Left hindlimb (tissue), 1 donor: ENCODE data around the gene CPN2.

ENCODE experiments used
- DNase-seq: peaks from one replicate; pipeline ENCODE4 v3.0.0-alpha.2; 2018

The CPN2 gene

GRCh38 chr3:194326192-194326967 is 24.7 kb downstream of the CPN2 start:
- no peak for DNase-seq

GRCh38 chr3:194325424-194326153 is 25.5 kb downstream of the CPN2 start:
- DNase-seq = no peak

- no peak for DNase-seq
Observed at GRCh38 chr3:194324823-194325327, 26.3 kb downstream of the CPN2 start.

GRCh38 chr3:194323785-194324735 is 27.1 kb downstream of the CPN2 start:
- DNase-seq = peak; percentile 72

GRCh38 chr3:194322678-194323211 is 28.4 kb downstream of the CPN2 start:
- DNase-seq = no peak

- DNase-seq = no peak
Observed at GRCh38 chr3:194321693-194322640, 29.2 kb downstream of the CPN2 start.

- DNase-seq = no peak
Observed at GRCh38 chr3:194320744-194321243, 30.3 kb downstream of the CPN2 start.

- no peak for DNase-seq
Observed at GRCh38 chr3:194320100-194320499, 31.0 kb downstream of the CPN2 start.

- DNase-seq = no peak
Observed at GRCh38 chr3:194318511-194319161, 32.5 kb downstream of the CPN2 start.

- DNase-seq = no peak
Observed at GRCh38 chr3:194316918-194317317, 34.2 kb downstream of the CPN2 start.

- DNase-seq = no peak
Observed at GRCh38 chr3:194315965-194316361, 35.2 kb downstream of the CPN2 start.

- DNase-seq = peak; percentile 94
Observed at GRCh38 chr3:194315088-194315964, 35.8 kb downstream of the CPN2 start.

- DNase-seq = no peak
Observed at GRCh38 chr3:194314388-194315068, 36.6 kb downstream of the CPN2 start.

GRCh38 chr3:194313560-194314387 is 37.4 kb downstream of the CPN2 start:
- peak; percentile 79 for DNase-seq

GRCh38 chr3:194312743-194313281 is 38.3 kb downstream of the CPN2 start:
- peak; percentile 91 for DNase-seq

- DNase-seq = no peak
Observed at GRCh38 chr3:194312186-194312742, 38.9 kb downstream of the CPN2 start.

GRCh38 chr3:194311000-194311399 is 40.1 kb downstream of the CPN2 start:
- DNase-seq = peak; percentile 29
